ENCODE measurements around the gene TP53I13.

DNA sequence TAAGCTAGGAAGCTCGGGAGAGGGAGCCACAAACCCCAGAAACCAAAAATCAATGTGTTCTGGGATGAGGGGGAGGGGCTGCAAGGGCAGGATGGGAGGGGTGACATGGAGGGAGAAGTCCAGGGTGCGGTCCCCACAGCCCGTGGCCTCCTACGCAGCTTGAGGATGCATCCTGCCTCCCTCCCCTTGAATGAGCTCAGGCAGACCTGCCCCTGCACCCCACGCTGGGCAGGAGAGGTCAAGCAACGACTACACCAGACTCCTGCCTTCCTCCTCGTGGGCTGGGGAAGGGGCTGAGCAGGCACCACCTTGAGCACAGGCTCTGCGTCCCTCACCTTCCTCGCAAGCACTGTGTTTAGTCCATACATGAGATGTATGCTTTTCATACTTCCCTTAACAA lies 28.3 kb downstream of the TP53I13 start:
- TF ChIP-seq POLR2A (IDR thresholded peaks at IDR 0.05) = no peak
- TF ChIP-seq, protein P1, sequence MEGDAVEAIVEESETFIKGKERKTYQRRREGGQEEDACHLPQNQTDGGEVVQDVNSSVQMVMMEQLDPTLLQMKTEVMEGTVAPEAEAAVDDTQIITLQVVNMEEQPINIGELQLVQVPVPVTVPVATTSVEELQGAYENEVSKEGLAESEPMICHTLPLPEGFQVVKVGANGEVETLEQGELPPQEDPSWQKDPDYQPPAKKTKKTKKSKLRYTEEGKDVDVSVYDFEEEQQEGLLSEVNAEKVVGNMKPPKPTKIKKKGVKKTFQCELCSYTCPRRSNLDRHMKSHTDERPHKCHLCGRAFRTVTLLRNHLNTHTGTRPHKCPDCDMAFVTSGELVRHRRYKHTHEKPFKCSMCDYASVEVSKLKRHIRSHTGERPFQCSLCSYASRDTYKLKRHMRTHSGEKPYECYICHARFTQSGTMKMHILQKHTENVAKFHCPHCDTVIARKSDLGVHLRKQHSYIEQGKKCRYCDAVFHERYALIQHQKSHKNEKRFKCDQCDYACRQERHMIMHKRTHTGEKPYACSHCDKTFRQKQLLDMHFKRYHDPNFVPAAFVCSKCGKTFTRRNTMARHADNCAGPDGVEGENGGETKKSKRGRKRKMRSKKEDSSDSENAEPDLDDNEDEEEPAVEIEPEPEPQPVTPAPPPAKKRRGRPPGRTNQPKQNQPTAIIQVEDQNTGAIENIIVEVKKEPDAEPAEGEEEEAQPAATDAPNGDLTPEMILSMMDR (IDR thresholded peaks at IDR 0.05) = no peak

All from tibial nerve (tissue), 3 donors.